Colonic mucosa (tissue), 4 donors: ENCODE measurements around the gene PSMB7. TPM values are rescaled to one million over a fixed set of nuclear protein-coding genes. Genes with fewer than 3 reads are reported as not detected.

Experiments
- DNase-seq: peaks from one replicate; pipeline ENCODE4 v3.0.0-alpha.2; 2020
- H3K27ac ChIP-seq: fragments of 200-600 bp; one replicate; pipeline ENCODE4 v1.8.0; 2021
- H3K27me3 ChIP-seq: fragments of 200-600 bp; one replicate; pipeline ENCODE4 v1.8.0; 2021
- H3K36me3 ChIP-seq: fragments of 200-600 bp; one replicate; pipeline ENCODE4 v1.8.0; 2021
- H3K4me1 ChIP-seq: fragments of 200-600 bp; one replicate; pipeline ENCODE4 v1.8.0; 2021; ENCODE audit warnings: mild to moderate bottlenecking
- H3K4me3 ChIP-seq: fragments of 200-600 bp; one replicate; pipeline ENCODE4 v1.8.0; 2021
- H3K9ac ChIP-seq, 2 donors: one replicate each; pipeline ENCODE4 v1.7.0; 2013; ENCODE audit warnings: control low read depth in 2 of 2, low read depth in 2 of 2, low read length in 2 of 2
- H3K9me3 ChIP-seq: fragments of 200-600 bp; one replicate; pipeline ENCODE4 v1.8.0; 2021
- CTCF ChIP-seq: fragments of 200-600 bp; IDR thresholded peaks from one replicate; pipeline ENCODE4 v1.8.0; 2022; ENCODE audit warnings: antibody characterized with exemption, mild to moderate bottlenecking
- intact Hi-C: fragments of 100-400 bp; cut with DNase I; formaldehyde crosslinking; loops from one replicate; pipeline ENCODE4 v1.14.1; 2022
- total RNA-seq, 2 donors: library from RNA; stranded (reverse); fragmentation: NEBNext Ultra II Directional in 1 of 2; extraction: Animal tissue kit (Norgen Biotek cat#: 25700) in 1 of 2; gene quantifications; one replicate each; pipeline ENCODE4 v1.2.1, GENCODE V29; 2021
- donor health status: healthy.
- donor health status: DM: no; HTN: no; CAD: no.
- donor health status: DM: no; HTN: no; CAD: no.

The PSMB7 gene
- total RNA-seq, 2 donors from 2014 or later = 89.8 to 136 TPM

DNA sequence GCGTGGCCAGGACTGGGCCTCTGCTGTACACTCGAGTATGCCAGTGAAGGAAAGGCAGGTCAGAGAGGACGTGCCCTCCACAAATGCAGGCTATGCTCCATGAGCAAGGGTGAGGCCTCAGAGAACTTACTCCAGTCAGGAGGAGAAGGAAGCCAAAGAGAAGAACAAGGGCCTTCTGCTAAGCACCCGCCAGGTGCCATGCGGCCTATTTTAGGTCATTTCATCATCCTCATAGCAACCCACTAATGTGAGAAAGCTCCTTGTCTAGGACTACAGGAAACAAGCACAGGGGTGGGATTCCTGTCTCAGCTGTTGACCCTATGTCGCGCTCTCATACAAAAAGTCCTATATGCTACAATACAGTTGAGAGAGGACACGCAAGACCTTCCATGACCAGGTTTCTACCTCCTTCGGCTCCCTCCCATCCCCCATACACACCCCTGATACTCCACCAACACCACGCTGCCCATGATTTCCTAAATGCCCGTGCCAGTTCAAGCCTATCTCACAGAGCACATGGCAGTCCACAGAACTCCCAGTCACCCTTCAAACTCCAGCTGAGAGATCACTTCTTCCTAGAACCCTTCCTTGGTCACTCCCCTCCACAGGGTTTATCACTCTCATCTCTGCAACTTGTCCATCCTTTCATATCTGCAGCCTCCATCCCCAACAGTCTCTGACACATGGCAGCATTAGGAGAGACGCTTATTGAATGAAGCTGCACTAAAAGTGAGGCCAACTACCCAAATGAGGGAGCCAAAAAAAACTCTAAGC is 26.8 kb downstream of the PSMB7 start:
- Histone ChIP-seq H3K4me1 (peaks cover 15% of the 10 kb centered on the region), H3K27me3 (no peaks in the 10 kb centered on the region), H3K27ac (no peak overlapping the region), H3K4me3 (no peak overlapping the region), H3K9me3 (no peaks in the 10 kb centered on the region), H3K36me3 (no peaks in the 10 kb centered on the region), H3K9ac (no peak overlapping the region)
- no peak for TF ChIP-seq CTCF
- no peak for DNase-seq
- intact Hi-C loops = no loop called here

DNA sequence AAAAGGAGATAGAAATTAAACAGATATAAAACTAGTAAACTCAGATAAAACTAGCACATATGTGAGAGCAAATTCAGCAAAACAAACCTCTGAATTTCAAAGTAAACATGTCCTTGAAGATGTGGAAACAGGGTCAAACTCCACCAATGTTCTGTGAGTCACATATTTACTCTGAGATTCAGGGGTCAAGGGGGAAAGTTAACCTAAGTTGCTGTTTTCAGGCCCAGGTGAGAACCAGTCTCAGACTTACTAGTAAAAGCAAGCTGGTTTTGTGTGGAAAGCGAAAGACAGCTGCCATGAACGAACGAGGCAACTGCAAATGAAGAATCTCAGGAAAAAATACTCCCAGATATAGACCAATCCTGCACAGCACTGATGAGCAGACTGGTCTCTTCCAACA is 29.0 kb downstream of the PSMB7 start:
- H3K27me3 ChIP-seq = no peaks in the 10 kb centered on the region
- TF ChIP-seq CTCF = no peak
- DNase-seq = no peak
- H3K4me3 ChIP-seq = no peak overlapping the region
- no peaks in the 10 kb centered on the region for H3K36me3 ChIP-seq
- H3K27ac ChIP-seq = no peak overlapping the region
- no peak overlapping the region for H3K9ac ChIP-seq
- H3K4me1 ChIP-seq = peaks cover 6% of the 10 kb centered on the region
- intact Hi-C loops = no loop called here
- no peaks in the 10 kb centered on the region for H3K9me3 ChIP-seq

DNA sequence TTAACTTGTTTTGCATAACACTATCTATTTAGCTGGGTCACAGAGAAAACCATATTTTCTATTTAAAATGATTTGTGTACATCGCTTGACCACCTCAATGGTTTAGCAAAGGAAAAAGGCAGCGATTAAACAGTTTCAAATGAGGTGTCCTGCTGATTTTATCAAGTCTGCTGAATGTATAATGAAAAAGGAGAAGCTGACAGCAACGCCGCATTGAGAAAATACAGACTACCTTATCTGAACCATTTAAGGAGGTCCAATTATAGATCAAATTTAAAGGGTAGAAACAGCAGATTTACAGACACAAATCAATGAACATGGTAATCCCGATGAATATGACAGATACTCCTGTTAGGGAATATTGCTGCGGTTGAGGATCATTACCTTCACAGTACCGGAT is 29.6 kb downstream of the PSMB7 start:
- H3K4me1 ChIP-seq = peaks cover 5% of the 10 kb centered on the region
- intact Hi-C loops = no loop called here
- no peak for TF ChIP-seq CTCF
- no peaks in the 10 kb centered on the region for H3K9me3 ChIP-seq
- H3K27ac ChIP-seq = no peak overlapping the region
- no peak overlapping the region for H3K4me3 ChIP-seq
- H3K36me3 ChIP-seq = no peaks in the 10 kb centered on the region
- DNase-seq = no peak
- no peak overlapping the region for H3K9ac ChIP-seq
- no peaks in the 10 kb centered on the region for H3K27me3 ChIP-seq

- no peaks in the 10 kb centered on the region for H3K36me3 ChIP-seq
- H3K9me3 ChIP-seq = no peaks in the 10 kb centered on the region
- H3K27me3 ChIP-seq = no peaks in the 10 kb centered on the region
- no peak for TF ChIP-seq CTCF
- intact Hi-C loops = no loop called here
- DNase-seq = no peak
- H3K4me3 ChIP-seq = no peak overlapping the region
- H3K9ac ChIP-seq = no peak overlapping the region
- H3K27ac ChIP-seq = no peak overlapping the region
- H3K4me1 ChIP-seq = peaks cover 5% of the 10 kb centered on the region
Observed at GRCh38 chr9:124384846-124385245, 30.4 kb downstream of the PSMB7 start.

DNA sequence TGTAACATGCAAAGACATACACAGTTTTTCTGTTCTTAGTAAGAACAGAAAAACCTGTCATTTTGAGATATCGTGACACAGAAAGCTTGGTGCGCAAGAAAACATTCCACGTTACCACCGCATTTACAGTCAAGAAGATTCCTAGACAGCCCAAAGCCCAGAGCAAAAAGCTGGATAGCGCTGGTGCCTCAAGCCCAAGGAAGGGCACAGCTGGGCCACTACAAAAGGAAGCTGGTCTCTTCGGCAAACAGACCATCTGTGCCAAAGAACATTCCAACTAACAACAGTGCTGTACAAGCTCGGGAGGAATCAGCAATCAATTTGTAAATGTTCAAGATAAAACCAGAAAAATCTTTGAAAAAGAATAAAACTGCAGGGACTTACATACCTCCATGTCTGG is 31.0 kb downstream of the PSMB7 start:
- H3K4me1 ChIP-seq = peaks cover 5% of the 10 kb centered on the region
- H3K9ac ChIP-seq = no peak overlapping the region
- intact Hi-C loops = no loop called here
- H3K9me3 ChIP-seq = no peaks in the 10 kb centered on the region
- H3K27me3 ChIP-seq = no peaks in the 10 kb centered on the region
- no peaks in the 10 kb centered on the region for H3K36me3 ChIP-seq
- DNase-seq = no peak
- H3K27ac ChIP-seq = no peak overlapping the region
- no peak for TF ChIP-seq CTCF
- no peak overlapping the region for H3K4me3 ChIP-seq
